PC-3 (cell line): ENCODE measurements around the gene EPB41. TPM values are rescaled to one million over a fixed set of nuclear protein-coding genes. Genes with fewer than 3 reads are reported as not detected.

Experiments used
- ATAC-seq: fragments of 200-7000 bp; cut with Tn5 transposase; 2 replicates; pipeline ENCODE4 v1.9.1; 2020; ENCODE audit warnings: mild to moderate bottlenecking, moderate library complexity
- BruUV-seq: library from RNA; stranded (reverse); fragments of 400-500 nt; replicated peaks from 2 replicates; lab custom pipeline; 2021; lab: Mats Ljungman, UMichigan
- CTCF ChIA-PET: fragments of 300-600 bp; sonication (Branson Sonifier 250); formaldehyde crosslinking; loops from one replicate; lab custom pipeline; 2022; ENCODE audit warnings: antibody characterized with exemption; lab: Charles Lee
- POLR2A ChIA-PET: fragments of 300-600 bp; sonication (Branson Sonifier 250); formaldehyde crosslinking; loops from one replicate; lab custom pipeline; 2022; ENCODE audit warnings: antibody characterized with exemption; ENCODE audit not compliant: unreplicated experiment; lab: Charles Lee
- DNase-seq: peaks from one replicate; pipeline ENCODE4 v3.0.0-alpha.2; 2015
- H2AFZ ChIP-seq: fragments of 300-600 bp; sonication (generic); 2 replicates; pipeline ENCODE4 v1.6.0; 2016; ENCODE audit warnings: antibody characterized with exemption, low read length
- H3F3A ChIP-seq: fragments of 300-600 bp; sonication (generic); one replicate; pipeline ENCODE4 v1.6.0; 2017; ENCODE audit warnings: antibody characterized with exemption, low read length, control low read depth, mild to moderate bottlenecking; ENCODE audit not compliant: unreplicated experiment
- H3K27ac ChIP-seq: fragments of 300-600 bp; sonication (generic); 2 replicates; pipeline ENCODE4 v1.5.1; 2016; ENCODE audit warnings: mild to moderate bottlenecking, low read length
- H3K27me3 ChIP-seq: fragments of 300-600 bp; sonication (generic); 2 replicates; pipeline ENCODE4 v1.6.1; 2016; ENCODE audit warnings: low read length, mixed read lengths
- H3K36me3 ChIP-seq: fragments of 300-600 bp; sonication (generic); 2 replicates; pipeline ENCODE4 v1.6.1; 2016; ENCODE audit warnings: low read depth, mixed run types, low read length, mixed read lengths
- H3K4me1 ChIP-seq: fragments of 300-600 bp; sonication (generic); 2 replicates; pipeline ENCODE4 v1.5.1; 2016; ENCODE audit warnings: low read length; ENCODE audit not compliant: insufficient read depth
- H3K4me2 ChIP-seq: fragments of 300-600 bp; sonication (generic); 2 replicates; pipeline ENCODE4 v1.6.0; 2016; ENCODE audit warnings: low read length
- H3K4me3 ChIP-seq: fragments of 300-600 bp; sonication (generic); 2 replicates; pipeline ENCODE4 v1.5.1; 2016; ENCODE audit warnings: mild to moderate bottlenecking, low read length, mixed read lengths
- H3K79me2 ChIP-seq: fragments of 300-600 bp; sonication (generic); 2 replicates; pipeline ENCODE4 v1.6.1; 2017; ENCODE audit warnings: low read length, mixed read lengths
- H3K9ac ChIP-seq: fragments of 300-600 bp; sonication (generic); 2 replicates; pipeline ENCODE4 v1.6.0; 2016; ENCODE audit warnings: mild to moderate bottlenecking, low read length
- H3K9me2 ChIP-seq: fragments of 300-600 bp; sonication (generic); replicated peaks from 2 replicates; pipeline ENCODE4 v1.6.1; 2016; ENCODE audit warnings: mixed run types, low read length, mixed read lengths
- H3K9me3 ChIP-seq: fragments of 300-600 bp; sonication (generic); 2 replicates; pipeline ENCODE4 v1.6.1; 2016; ENCODE audit warnings: low read length, mixed read lengths
- H4K20me1 ChIP-seq: fragments of 300-600 bp; sonication (generic); 2 replicates; pipeline ENCODE4 v1.6.1; 2016; ENCODE audit warnings: low read length, mixed read lengths
- CTCF ChIP-seq: fragments of 300-600 bp; sonication (generic); conservative IDR thresholded peaks from 2 replicates; pipeline ENCODE4 v1.5.1; 2017; ENCODE audit warnings: antibody characterized with exemption, low read depth, mild to moderate bottlenecking, low read length
- EZH2 ChIP-seq: fragments of 300-600 bp; sonication (generic); IDR thresholded peaks from one replicate; pipeline ENCODE4 v1.6.1; 2017; ENCODE audit warnings: antibody characterized with exemption, mild to moderate bottlenecking, low read length; ENCODE audit not compliant: unreplicated experiment
- EZH2phosphoT487 ChIP-seq: fragments of 300-600 bp; sonication (generic); IDR thresholded peaks from 2 replicates; pipeline ENCODE4 v1.6.1; 2018; ENCODE audit warnings: mild to moderate bottlenecking, antibody characterized with exemption, low read length, borderline replicate concordance
- intact Hi-C: fragments of 100-400 bp; cut with micrococcal nuclease; formaldehyde crosslinking; loops from 2 replicates; pipeline ENCODE4 v1.9.0; 2023
- total RNA-seq: library from RNA; depleted of rRNA; stranded (reverse); fragments of >200 nt; gene quantifications from 2 replicates; pipeline ENCODE4 v1.2.3, GENCODE V29; 2014

EPB41 gene
- total RNA-seq, 1 experiment from 2014 or later = 44.9 TPM

GRCh38 chr1:29017235-29017634 is 102.9 kb downstream of the EPB41 start:
- DNase-seq (no peak), ATAC-seq (no peak)
- H3K4me1 ChIP-seq = no peaks in the 10 kb centered on the region
- H3K27me3 ChIP-seq = no peaks in the 10 kb centered on the region
- POLR2A ChIA-PET = no interaction called here
- H4K20me1 ChIP-seq = no peaks in the 10 kb centered on the region
- no peaks in the 10 kb centered on the region for H3F3A ChIP-seq
- intact Hi-C loops = loop anchor here (5.0 kb wide), 1 partner anchor 105 kb away; the partner anchor contains the start of gene EPB41
- H3K4me3 ChIP-seq = no peak overlapping the region
- H2AFZ ChIP-seq = no peak overlapping the region
- no peak for TF ChIP-seq EZH2phosphoT487
- TF ChIP-seq EZH2 = no peak
- TF ChIP-seq CTCF = no peak
- no peak overlapping the region for H3K4me2 ChIP-seq
- H3K27ac ChIP-seq = no peak overlapping the region
- no peaks in the 10 kb centered on the region for H3K79me2 ChIP-seq
- no TSS peak for BruUV-seq
- no peak overlapping the region for H3K9ac ChIP-seq
- no peaks in the 10 kb centered on the region for H3K9me3 ChIP-seq
- no peaks in the 10 kb centered on the region; the same call in 1 of the 2 replicates for H3K36me3 ChIP-seq
- H3K9me2 ChIP-seq = no peaks in the 10 kb centered on the region
- CTCF ChIA-PET = no interaction called here

GRCh38 chr1:29017975-29018712 is 103.8 kb downstream of the EPB41 start:
- intact Hi-C loops = loop anchor here (5.0 kb wide), 1 partner anchor 106 kb away; the partner anchor contains the start of gene EPB41
- ChIA-PET CTCF (no interaction called here), POLR2A (no interaction called here)
- no TSS peak for BruUV-seq
- Histone ChIP-seq H3K4me3 (no peak overlapping the region), H2AFZ (no peak overlapping the region), H3K4me1 (no peaks in the 10 kb centered on the region), H3K4me2 (no peak overlapping the region), H3K79me2 (no peaks in the 10 kb centered on the region), H3K36me3 (no peaks in the 10 kb centered on the region; the same call in 1 of the 2 replicates), H3K9me3 (no peaks in the 10 kb centered on the region), H3K9me2 (no peaks in the 10 kb centered on the region), H3K27ac (no peak overlapping the region), H3K9ac (no peak overlapping the region), H4K20me1 (no peaks in the 10 kb centered on the region), H3F3A (no peaks in the 10 kb centered on the region), H3K27me3 (no peaks in the 10 kb centered on the region)
- DNase-seq (no peak), ATAC-seq (no peak)
- TF ChIP-seq EZH2 (no peak), EZH2phosphoT487 (no peak), CTCF (no peak)

GRCh38 chr1:29022620-29023019 is 108.3 kb downstream of the EPB41 start:
- H2AFZ ChIP-seq = no peak overlapping the region
- H3K9me3 ChIP-seq = no peaks in the 10 kb centered on the region
- intact Hi-C loops = no loop called here
- H3K4me2 ChIP-seq = no peak overlapping the region
- no peaks in the 10 kb centered on the region for H3K79me2 ChIP-seq
- no peaks in the 10 kb centered on the region for H4K20me1 ChIP-seq
- TF ChIP-seq EZH2 = no peak
- TF ChIP-seq CTCF = no peak
- no peak for TF ChIP-seq EZH2phosphoT487
- DNase-seq (no peak), ATAC-seq (no peak)
- H3K9me2 ChIP-seq = no peaks in the 10 kb centered on the region
- H3K9ac ChIP-seq = no peak overlapping the region
- no peaks in the 10 kb centered on the region for H3F3A ChIP-seq
- no peak overlapping the region for H3K4me3 ChIP-seq
- ChIA-PET CTCF (no interaction called here), POLR2A (no interaction called here)
- H3K27ac ChIP-seq = no peak overlapping the region
- H3K4me1 ChIP-seq = no peaks in the 10 kb centered on the region
- no TSS peak for BruUV-seq
- no peaks in the 10 kb centered on the region for H3K27me3 ChIP-seq
- H3K36me3 ChIP-seq = no peaks in the 10 kb centered on the region
